Stimulated activated CD8-positive, alpha-beta memory T cell treated with anti-CD3 and anti-CD28 coated beads, Interleukin-7, amount 100 ng/mL, for 24 hours (primary cell): ENCODE results near the gene FSTL5.
"Not testable (repeated sequence)": the region's sequence is repeated elsewhere in the genome, so short reads cannot be mapped to it uniquely, and the experiment has no call there.

Source experiments
- DNase-seq: peaks from one replicate; pipeline ENCODE4 v3.0.0-alpha.2; 2020; ENCODE audit warnings: low read depth

Gene FSTL5

DNA sequence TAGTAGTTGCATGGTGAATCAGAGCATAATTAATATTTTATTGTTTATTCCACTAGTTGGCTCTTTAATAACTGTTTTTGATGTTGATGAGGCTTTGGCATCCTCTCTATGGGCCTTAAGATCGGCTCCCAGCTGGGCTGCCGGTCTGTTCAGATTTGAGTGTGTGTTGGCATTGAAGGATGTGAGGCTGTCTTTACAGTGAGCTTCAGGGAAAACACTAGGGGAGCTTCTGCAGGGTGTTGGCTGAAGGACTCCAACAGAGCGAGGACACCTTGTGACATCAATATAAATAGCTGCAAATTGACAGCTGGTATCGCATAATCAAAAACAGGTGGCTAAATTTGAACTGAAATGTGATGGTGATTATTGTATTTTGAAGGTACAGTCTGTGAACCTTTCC, 322.0 kb downstream of the FSTL5 start:
- DNase-seq: no peak

DNA sequence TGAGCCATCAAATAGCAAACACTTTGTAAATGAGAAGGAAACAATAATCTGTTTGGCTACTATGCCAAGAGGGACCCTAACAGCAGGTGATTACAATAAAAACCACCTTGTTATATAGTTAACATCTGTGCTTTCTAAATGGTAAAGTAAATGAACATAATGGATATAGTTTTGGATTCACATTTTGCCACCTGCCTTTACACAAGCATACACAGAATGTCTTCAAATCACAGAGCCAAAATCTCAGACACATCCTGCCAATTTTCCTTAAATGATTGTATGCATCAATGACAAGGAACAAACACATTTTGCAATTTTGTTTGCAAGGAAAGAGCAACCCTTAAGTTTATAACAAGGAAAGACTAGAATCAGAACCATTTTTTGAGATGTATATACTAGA, 334.2 kb downstream of the FSTL5 start:
- DNase-seq: no peak

DNA sequence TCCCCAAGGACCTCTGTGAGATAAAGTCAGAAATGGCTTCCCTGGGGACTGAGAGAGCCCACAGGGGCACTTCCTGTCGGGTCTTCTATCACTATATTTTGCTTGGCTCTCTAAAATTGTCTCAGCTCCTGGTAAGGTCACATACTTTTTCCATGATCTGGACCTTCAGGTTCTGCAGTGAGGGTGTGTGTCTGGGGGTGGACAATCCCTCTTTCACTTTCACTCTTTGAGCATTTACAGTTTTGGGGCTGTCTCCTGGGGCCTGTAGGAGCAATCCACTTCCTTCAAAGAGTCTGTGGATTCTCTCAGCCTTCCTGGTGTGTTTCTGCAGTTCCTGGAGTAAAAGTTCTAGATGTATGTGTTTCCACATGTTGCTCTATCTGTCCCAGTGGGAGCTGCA, 335.7 kb downstream of the FSTL5 start:
- no peak for DNase-seq

DNA sequence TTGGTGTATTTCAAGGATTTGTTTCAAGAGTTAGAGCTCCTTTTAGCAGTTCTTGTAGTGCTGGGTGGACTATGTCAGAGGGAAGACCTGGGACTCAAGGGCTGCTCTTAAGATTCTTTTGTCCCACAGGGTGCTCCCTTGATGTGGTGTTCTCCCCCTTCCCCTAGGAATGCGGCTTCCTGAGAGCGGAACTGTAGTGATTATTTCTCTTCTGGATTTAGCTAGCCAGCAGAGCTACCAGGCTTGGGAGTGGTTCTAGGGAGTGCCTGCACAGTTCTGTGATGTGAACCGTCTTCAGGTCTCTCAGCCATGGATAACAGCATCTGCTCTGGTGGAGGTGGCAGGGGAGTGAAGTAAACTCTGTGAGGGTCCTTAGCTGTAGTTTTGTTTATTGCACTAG, 336.8 kb downstream of the FSTL5 start:
- no peak for DNase-seq

DNA sequence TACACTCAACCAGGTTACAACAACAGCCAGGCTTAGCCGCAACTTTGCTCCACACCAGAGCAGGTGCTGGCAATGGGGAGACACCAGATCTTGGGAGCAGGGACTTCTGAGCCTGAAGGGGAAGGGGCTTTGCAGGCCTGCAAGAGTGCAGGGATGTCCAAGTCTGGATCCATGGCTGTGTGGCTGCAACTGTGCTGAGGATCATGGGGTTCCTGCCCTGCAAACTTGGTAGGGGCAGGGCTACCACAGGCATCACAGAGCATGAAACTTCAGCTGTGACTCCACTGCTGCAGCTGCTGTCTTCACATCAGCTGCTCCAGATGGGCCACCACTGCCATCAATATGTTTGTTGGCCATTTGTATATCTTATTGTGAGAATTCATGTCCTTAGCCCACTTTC, 340.4 kb downstream of the FSTL5 start:
- no peak for DNase-seq

DNA sequence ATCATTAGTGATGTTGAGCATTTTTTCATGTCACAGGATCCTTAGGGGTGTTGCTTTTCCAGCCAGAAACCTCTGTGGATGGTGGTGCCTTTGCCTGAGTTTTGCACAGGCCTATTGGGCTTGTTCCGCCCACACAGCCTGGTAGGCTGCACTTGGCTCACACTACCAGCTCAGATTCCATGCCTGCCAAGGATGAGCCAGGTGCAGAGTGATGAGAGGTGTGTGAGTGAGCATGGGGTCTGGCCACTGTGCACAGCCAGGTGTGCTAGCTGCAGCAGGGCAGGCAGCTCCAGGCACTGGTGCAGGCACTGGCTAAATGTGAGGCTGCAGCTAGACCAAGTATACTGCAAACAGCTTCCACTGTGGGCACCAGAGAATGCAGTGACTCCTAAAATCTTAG, 341.6 kb downstream of the FSTL5 start:
- DNase-seq: no peak

DNA sequence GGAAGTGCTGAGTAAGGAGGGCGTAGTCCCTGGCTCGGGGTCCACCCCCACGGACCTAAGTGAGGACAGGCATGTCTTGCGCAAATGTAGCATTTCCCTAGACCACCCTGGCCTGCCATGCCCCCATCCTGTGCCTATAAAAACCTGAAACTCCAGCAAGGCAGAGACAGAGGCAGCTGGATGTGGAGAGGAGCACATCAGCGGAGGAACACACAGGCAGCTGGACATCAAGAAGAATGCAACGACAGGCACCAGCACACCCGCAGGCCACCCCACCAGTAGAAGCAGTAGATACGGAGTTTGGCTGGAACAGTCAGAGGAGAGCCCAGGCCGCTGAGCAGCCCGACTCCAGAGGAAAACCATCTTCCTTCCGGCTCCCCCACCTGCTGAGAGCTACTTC, 345.9 kb downstream of the FSTL5 start:
- no peak for DNase-seq

DNA sequence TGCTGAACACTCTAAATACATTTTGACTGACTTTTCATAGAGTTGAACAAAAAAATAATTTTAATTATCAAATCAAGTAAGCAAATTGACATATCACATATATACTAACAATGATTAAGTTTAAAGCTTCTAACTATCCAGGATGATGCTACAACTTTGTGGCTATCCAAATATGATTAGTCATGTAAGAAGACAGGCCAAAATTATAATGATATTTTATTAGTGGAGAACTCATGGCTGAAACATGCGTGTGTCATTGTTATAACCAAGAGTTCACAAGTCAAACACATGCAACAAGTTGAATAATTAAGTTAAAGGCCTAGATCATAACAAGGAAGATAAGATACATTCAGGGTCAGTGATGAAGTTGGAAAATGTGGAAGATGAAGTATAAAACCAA, 346.8 kb downstream of the FSTL5 start:
- DNase-seq: no peak

DNA sequence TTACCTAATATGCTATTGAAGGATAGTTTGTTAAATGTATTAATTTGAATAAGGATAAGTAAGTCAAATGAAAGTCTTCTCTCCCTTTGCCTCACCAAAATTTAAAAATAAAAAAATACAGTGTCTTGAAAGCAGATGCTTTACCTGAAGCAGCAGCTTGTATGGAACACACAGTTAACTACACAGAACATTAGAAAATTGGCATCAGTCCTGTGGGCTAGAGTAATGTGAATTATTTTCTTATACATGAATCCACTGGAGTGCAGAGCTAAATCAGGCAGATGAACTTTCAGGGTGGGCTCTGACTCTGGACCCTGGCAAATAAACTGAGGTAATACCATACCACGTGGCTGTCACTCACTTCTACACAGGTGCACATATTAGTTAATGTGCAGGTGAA, 348.0 kb downstream of the FSTL5 start:
- DNase-seq: no peak

DNA sequence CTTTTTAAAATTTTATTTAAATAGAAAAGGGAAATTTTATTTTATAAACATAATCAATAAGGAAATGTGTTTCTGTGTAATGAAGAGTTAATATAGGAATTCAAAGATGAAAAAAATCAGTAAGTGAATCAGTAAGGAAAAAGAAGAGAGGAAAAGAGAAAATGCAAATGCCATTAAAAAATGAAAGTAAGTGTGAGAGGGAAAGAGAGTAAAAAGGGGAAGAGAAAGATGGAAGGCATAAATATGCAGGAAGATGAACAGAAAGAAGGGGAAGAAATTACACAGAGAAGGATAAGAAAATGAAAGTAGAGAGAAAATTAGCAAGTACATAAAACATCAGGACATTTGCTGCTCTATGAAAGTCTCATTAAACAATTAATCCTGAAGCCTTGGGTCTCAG, 349.9 kb downstream of the FSTL5 start:
- DNase-seq: no peak

DNA sequence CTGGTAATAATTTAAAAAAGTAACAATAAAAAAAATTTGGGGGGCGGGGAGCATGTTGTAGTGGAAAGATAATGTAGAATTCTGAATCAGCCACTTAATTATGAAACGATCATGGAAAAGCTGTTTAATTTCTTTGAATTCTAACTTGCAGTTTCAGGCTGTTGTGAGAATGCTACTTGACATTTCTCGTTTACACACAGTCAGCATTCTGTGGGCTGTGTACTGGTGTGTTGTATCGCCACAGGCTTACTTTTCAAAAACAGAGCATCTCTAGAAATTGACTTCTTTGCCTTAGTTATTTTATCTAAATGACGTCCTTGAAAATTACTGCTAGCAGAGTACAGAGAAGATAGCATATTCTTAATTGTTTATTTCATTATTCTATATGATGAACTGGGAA, 350.4 kb downstream of the FSTL5 start:
- DNase-seq: no peak

DNA sequence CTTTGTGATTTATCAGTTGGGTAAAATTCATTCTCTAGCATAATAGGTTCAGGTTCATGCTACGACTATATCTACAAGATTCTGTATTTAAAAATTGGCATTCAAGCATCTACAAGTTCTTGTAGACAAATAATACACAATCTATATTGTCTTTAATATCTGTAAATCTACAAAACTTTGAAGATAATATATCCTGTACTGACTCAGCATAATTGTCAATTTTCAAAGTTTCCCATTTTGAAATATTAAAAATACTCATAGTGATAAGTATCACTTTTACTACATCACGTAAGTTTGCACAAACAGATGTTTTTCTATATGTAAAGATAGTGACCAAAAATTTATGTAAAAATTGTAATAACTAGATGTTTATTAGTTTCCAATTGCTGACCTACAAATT, 360.6 kb downstream of the FSTL5 start:
- DNase-seq: no peak

DNA sequence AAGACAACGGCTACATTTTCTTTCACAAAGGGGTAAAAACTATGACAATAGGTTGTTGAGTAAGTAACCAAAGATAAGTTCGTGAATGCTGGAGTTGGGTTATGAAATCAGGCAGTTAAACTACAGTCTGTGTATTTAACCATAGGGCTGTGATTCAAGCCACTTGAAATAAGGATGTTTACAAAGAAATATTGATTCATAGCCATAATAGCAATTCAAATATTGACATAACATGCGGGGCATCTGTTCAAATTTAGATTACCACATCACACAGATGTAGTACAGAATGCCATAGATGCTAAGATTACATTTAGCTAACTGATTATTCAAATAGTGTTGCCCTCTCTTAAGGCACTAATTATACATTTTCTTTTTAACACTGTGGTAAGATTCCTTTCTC, 364.1 kb downstream of the FSTL5 start:
- no peak for DNase-seq

DNA sequence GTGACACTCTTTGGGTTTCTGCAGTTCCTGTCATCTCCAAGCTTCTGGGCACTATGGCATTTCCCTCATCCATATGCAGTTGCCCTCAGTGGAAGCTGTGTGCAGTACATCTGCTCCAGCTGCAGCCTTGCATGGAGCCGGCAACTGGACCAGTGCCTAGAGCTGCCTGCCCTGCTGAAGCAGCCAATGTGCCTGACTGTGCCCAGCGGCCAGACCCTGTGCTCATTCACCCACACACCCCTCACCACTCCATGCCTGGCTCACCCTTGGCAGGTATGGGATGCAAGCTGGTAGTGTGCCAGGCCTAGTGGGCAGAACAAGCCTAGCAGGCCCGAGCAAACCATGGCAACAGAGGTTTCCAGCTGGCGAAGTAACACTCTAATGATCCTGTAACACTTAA, 370.8 kb downstream of the FSTL5 start:
- no peak for DNase-seq

DNA sequence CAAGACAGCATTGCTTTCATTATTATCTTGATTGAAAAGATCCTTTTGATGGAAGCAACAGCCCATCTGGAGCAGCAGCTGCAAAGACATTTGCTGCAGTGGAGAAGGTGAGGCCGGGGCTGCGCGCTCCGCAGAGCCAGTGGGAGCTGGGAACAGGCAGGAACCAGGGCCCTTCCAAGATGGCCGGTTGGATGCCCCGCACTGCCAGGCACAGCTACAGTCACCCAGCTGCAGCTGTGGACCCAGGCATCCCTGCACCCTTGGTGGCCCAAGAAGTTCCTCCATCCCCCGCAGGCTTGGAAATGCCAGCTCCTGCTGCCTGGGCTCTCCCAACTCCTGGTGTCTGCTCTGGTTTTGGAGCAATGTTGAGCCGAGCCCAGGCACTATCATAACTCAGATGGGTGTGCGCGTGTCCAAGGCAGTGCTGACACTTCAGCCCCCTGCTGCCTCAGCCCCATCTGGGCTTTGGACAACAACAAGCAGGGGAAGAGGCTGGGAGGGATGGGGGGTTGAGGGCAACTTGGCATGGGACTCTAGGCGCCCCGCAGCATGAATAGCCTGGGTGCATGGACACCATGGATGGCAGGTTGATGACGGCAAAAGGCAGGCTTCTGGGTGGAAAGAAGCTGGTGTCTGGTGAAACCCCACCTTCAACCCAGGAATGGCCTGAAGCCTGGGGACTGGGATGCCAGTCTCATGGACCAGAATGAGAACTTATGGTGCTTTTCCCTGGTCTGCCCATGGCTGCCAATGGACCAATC, 371.8 kb downstream of the FSTL5 start:
- DNase-seq: no peak

DNA sequence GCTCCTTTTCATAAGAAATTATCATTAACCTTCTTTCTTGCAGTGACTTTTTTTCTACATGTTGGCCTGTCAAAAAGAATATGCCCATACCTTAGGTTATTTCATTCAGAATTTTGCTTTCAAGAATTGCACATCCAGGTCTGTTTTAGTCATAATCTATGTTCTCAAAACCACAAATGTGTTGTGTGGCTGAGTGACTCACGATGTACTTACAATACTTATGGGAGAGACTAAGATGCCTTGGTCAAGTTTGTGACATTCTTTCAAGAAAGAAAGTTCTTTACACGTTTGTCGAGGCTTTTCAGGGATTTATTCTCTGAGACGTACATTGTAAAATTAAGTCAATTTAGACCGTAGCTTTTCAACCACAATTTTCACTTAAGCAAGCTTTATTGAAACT, 396.7 kb downstream of the FSTL5 start:
- no peak for DNase-seq

DNA sequence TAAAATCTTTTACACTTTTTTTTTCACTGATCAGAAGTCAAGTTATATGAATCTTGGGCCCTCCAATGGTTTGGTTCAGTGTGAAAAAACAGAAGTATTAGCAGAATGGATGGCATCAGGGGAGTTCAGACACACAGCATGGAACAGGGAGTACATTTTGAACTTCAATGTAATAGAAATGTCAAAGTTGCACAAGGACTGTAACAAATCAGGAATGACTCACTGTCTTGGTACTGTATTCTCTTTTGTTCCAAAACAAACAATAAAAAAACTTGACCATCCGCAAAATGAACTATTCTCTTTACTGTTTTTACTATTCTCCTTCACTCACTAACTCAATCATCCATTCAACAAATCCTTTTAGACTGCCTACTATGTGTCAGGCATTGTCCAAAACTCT, 401.0 kb downstream of the FSTL5 start:
- no peak for DNase-seq

DNA sequence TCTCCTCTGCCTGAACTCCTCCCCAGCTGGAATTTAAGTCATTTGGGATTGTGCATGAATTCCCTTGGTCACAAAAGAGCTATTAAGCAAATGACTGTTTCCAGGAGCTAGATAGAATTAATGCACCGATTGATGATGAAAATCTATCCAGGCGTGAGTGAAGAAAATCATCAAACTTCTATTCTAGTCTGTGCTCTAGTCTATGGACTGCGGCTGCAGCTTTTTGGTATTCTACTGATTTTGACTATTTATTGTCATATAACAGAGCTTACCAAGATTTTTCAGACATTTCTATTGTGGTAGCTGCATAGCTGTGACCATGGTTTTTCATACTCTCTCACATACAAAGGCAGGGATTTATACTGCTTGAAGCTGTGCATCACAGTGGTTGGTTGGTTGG, 403.8 kb downstream of the FSTL5 start:
- DNase-seq: no peak

DNA sequence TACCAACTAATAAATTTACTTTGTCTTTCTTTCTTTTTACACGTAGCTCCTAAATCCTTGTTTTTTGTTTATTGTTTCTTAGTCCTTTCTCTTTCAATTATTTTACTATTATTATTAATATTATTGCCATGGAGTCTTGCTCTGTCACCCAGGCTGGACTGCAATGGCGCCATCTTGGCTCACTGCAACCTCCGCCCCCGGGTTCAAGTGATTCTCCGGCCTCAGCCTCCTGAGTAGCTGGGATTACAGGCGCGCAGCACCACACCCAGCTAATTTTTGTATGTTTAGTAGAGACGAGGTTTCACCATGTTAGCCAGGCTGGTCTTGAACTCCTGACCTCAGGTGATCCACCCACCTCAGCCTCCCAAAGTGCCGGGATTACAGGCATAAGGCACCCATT, 405.4 kb downstream of the FSTL5 start:
- not testable (repeated sequence) for DNase-seq

DNA sequence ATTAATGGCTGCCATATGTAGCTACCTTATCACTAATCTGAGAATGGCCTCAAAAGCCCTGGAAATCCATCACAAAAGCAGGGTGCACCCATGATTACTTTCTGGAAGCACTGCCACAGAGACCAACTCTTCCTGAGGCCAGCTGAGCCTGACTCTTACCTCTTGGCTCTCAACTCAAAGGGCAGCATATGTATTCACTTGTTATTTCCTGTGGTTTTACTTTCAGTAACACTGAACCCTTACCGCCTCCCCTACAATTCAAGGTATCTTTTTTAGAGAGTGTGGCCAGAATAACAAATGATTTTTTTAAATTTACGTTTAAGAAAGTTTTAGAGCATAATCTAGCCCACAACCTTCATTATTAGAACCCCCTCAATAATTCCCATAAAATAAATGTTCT, 434.9 kb downstream of the FSTL5 start:
- DNase-seq: no peak

DNA sequence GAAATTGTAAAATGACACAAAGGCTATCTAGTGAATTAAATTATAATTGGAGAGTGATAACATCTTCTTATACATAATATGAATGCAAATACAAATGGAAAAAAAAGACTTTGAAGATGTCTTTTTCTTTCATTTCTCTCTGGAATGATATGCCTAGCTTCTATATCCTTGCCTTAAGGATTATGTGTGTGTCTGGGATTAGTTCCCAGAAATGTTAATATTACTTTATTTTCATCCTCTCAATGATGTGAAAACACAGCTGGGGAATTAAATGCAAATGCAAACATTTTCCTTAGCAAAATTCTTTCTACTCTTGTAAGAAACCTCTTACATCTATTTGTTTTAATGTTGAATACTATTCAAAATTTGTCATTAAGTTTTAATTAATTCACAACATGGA, 441.9 kb downstream of the FSTL5 start:
- DNase-seq: no peak

DNA sequence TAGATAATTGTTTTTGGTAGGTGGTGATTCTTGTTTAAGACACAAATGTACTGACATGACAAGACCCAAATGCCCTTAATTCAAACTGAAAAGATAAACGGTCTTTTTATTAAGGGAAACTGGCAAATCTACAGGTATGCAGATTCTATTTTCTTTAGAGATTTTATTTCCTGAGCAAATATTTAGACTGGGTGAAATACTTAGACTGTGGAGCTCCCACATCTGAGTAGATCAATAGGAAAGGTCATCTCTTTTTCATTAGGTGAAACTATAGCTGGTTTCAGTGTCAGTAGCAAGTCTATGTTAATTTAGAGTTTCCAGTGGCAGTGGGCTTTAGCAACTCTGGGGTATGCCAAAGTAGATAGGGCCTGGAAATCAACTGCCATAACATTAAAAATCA, 446.7 kb downstream of the FSTL5 start:
- no peak for DNase-seq

DNA sequence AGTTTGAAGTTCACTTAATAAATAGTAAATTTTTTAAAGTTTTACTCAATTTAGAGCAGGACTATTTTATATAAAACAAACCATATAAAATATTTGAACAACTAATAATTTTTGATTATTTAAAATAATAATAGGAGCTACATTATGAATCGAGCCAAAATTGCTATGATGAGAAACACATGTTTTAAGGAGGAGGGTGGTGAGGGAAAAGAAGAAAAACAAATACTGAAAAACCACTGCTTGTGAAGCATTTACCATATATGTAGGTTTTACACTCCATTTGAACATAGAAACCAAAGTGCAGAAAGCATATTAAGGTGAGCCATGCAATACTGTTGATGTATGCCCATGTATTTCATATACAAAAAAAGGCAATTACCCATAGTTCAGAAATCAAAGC, 448.9 kb downstream of the FSTL5 start:
- no peak for DNase-seq

DNA sequence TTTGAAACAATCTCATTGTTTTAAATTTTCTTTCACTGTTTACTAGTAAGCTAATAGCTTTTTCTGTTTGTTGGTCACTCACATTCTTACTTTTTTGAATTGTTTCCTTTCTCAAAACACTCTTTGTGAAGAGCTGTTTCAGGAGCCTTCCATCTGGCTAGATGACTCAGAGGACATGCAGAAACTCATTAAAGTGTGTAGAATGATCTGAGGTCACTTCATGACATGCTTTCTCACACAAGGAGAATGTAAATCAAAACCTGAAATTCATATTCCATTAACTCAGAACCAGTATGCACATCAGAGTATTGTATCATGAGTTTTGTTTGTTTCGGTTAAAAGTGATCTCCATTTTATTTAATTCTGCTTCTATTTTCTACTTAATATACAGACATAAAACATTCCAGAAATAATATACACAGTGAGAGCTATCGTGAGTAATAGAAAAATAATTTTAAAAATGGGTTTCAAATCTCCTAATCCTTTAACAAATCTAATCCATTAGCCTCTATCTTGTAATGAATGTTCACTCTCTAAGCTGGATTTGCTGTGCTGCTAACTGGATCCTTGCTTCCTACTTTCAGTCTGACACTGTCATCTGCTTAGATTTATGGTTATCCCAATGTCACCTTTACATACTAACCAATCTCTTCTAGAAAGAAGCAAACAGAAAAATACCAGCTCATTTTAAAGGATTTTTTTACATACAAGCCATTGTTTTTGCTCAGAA, 449.6 kb downstream of the FSTL5 start:
- DNase-seq: no peak
